HG02870 (cell line): ENCODE data around the gene TASP1.

ENCODE experiments used
- ATAC-seq: cut with Tn5 transposase; IDR thresholded peaks from one replicate; pipeline ENCODE4 v1.9.1; 2021; ENCODE audit warnings: mild to moderate bottlenecking, moderate library complexity; ENCODE audit not compliant: unreplicated experiment

Gene TASP1

GRCh38 chr20:13355411-13355810 lies 283.3 kb downstream of the TASP1 start:
- no peak for ATAC-seq

- no peak for ATAC-seq
Measured at GRCh38 chr20:13353261-13353945, 285.3 kb downstream of the TASP1 start.

GRCh38 chr20:13349235-13349604 lies 289.5 kb downstream of the TASP1 start:
- no peak for ATAC-seq

GRCh38 chr20:13348311-13349234 lies 290.2 kb downstream of the TASP1 start:
- ATAC-seq = no peak

DNA sequence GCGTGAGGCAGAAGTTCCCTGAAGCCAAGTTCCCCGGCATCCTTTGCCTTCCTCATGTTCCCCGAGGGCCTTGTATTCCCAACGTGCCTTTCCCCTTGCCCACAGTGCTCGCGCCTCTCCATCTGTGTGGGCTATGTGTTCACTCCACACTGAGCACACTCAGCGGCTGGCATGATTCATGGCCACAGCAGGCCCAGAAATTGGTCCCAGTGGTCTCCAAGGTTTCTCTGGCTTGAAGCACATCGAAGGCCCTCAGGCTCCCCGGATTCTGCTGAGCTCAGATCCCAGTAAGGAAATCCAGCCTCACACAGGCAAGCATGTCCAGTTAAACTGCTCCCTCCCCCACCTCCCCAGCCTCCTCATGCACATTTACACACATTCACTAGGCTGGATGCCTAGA lies 294.1 kb downstream of the TASP1 start:
- no peak for ATAC-seq

GRCh38 chr20:13342469-13343242 lies 296.1 kb downstream of the TASP1 start:
- ATAC-seq = no peak

GRCh38 chr20:13341737-13342393 lies 296.9 kb downstream of the TASP1 start:
- ATAC-seq = peak; percentile 51

- ATAC-seq = no peak
Measured at GRCh38 chr20:13340088-13340487, 298.6 kb downstream of the TASP1 start.
